H1 (cell line): Measurements from ENCODE around the gene TRIP11. TPM values are rescaled to one million over a fixed set of nuclear protein-coding genes. Genes with fewer than 3 reads are reported as not detected.

Source experiments
- CTCF ChIA-PET: fragments of 300-600 bp; sonication (Branson Sonifier 250); formaldehyde crosslinking; loops from one replicate; lab custom pipeline; 2021; ENCODE audit not compliant: partially characterized antibody; lab: Charles Lee
- POLR2A ChIA-PET: fragments of 300-600 bp; sonication (Branson Sonifier 250); formaldehyde crosslinking; loops from one replicate; lab custom pipeline; 2021; ENCODE audit warnings: inconsistent platforms; ENCODE audit not compliant: partially characterized antibody; lab: Charles Lee
- DNase-seq, 2 experiments: peaks; one replicate each; pipeline versions ENCODE4 v3.0.0 to v3.0.0-alpha.2; 2010 to 2022; ENCODE audit warnings: low spot score in 2 of 2, low read depth in 1 of 2, mixed read lengths in 1 of 2
- FAIRE-seq: peaks from 2 replicates; lab custom pipeline; 2011; peaks lifted over from hg19 to GRCh38; lab: Jason Lieb, UNC
- H2AFZ ChIP-seq: 2 replicates; pipeline ENCODE4 v1.8.1; 2012; ENCODE audit warnings: low read length, inconsistent platforms
- H2AK5ac ChIP-seq: 2 replicates; pipeline ENCODE4 v1.6.1; 2013; ENCODE audit warnings: low read depth, low read length
- H2BK120ac ChIP-seq: replicated peaks from 2 replicates; pipeline ENCODE3; 2013; ENCODE audit warnings: low read depth, low read length, inconsistent platforms
- H2BK12ac ChIP-seq: 2 replicates; pipeline ENCODE4 v1.6.1; 2013; ENCODE audit warnings: low read depth, low read length
- H2BK15ac ChIP-seq: 2 replicates; pipeline ENCODE4 v1.6.1; 2013; ENCODE audit warnings: low read length
- H2BK20ac ChIP-seq: 2 replicates; pipeline ENCODE4 v1.6.1; 2013; ENCODE audit warnings: low read length
- H2BK5ac ChIP-seq: 2 replicates; pipeline ENCODE4 v1.6.1; 2013; ENCODE audit warnings: low read depth, low read length
- H3K14ac ChIP-seq: 2 replicates; pipeline ENCODE4 v1.6.1; 2013; ENCODE audit warnings: inconsistent platforms; ENCODE audit not compliant: insufficient read length
- H3K18ac ChIP-seq: 2 replicates; pipeline ENCODE4 v1.6.1; 2013; ENCODE audit warnings: low read length; ENCODE audit errors: extremely low read depth
- H3K23ac ChIP-seq: 2 replicates; pipeline ENCODE4 v1.6.1; 2013; ENCODE audit warnings: inconsistent platforms; ENCODE audit not compliant: insufficient read length
- H3K23me2 ChIP-seq: 2 replicates; pipeline ENCODE4 v1.6.1; 2013; ENCODE audit warnings: low read depth, low read length
- H3K27ac ChIP-seq: 2 replicates; pipeline ENCODE4 v1.6.1; 2011; ENCODE audit warnings: low read depth, low read length, inconsistent platforms
- H3K27me3 ChIP-seq, 4 experiments: replicated peaks in 1 of 4; 1 replicate in 1 of 4; 2 replicates in 3 of 4; pipeline versions ENCODE4 v1.6.1 to v1.8.1; 2011 to 2013; ENCODE audit warnings: low read length in 3 of 4, mild to moderate bottlenecking in 3 of 4, inconsistent platforms in 2 of 4, mixed read lengths in 2 of 4, moderate library complexity in 1 of 4; ENCODE audit not compliant: control insufficient read depth in 3 of 4, insufficient read depth in 3 of 4; ENCODE audit errors: extremely low read depth in 1 of 4
- H3K36me3 ChIP-seq, 4 experiments: 2 replicates each; pipeline versions ENCODE4 v1.6.1 to v1.8.1; 2011 to 2013; ENCODE audit warnings: mild to moderate bottlenecking in 4 of 4, low read length in 3 of 4, moderate library complexity in 2 of 4, control low read depth in 1 of 4, inconsistent platforms in 1 of 4; ENCODE audit not compliant: insufficient read depth in 4 of 4, control insufficient read depth in 2 of 4
- H3K4ac ChIP-seq: replicated peaks from 2 replicates; pipeline ENCODE3; 2013; ENCODE audit warnings: low read length, low read depth, mixed read lengths, inconsistent platforms; ENCODE audit not compliant: insufficient read length
- H3K4me1 ChIP-seq, 4 experiments: replicated peaks in 1 of 4; 1 replicate in 1 of 4; 2 replicates in 3 of 4; pipeline versions ENCODE4 v1.6.1 to v1.8.1; 2011 to 2013; ENCODE audit warnings: low read length in 3 of 4, inconsistent platforms in 2 of 4, mixed read lengths in 1 of 4; ENCODE audit not compliant: insufficient read depth in 4 of 4, control insufficient read depth in 3 of 4
- H3K4me2 ChIP-seq, 2 experiments: 2 replicates each; pipeline versions ENCODE4 v1.6.1 to v1.8.1; 2011 to 2013; ENCODE audit warnings: low read depth in 2 of 2, low read length in 2 of 2, control low read depth in 1 of 2, inconsistent platforms in 1 of 2, mild to moderate bottlenecking in 1 of 2; ENCODE audit not compliant: insufficient read depth in 1 of 2
- H3K4me3 ChIP-seq, 4 experiments: fragments of 200-600, 300-600 bp in 1 of 4; sonication (generic), shearing (Covaris generic), sonication (Bioruptor Twin) in 1 of 4; 2 replicates each; pipeline versions ENCODE4 v1.5.1 to v1.8.1; 2011 to 2016; ENCODE audit warnings: low read length in 4 of 4, low read depth in 3 of 4, control low read depth in 2 of 4, inconsistent platforms in 2 of 4, mild to moderate bottlenecking in 2 of 4, mixed read lengths in 1 of 4, moderate library complexity in 1 of 4; ENCODE audit not compliant: insufficient read depth in 2 of 4; ENCODE audit errors: extremely low read depth in 1 of 4
- H3K56ac ChIP-seq: replicated peaks from 2 replicates; pipeline ENCODE3; 2013; ENCODE audit warnings: low read depth, mild to moderate bottlenecking, mixed read lengths, low read length, inconsistent platforms; ENCODE audit not compliant: insufficient read length
- H3K79me1 ChIP-seq: 2 replicates; pipeline ENCODE4 v1.6.1; 2013; ENCODE audit warnings: low read depth, low read length, control low read depth
- H3K79me2 ChIP-seq, 2 experiments: 2 replicates each; pipeline versions ENCODE4 v1.6.1 to v1.8.1; 2012 to 2013; ENCODE audit warnings: low read length in 2 of 2, mild to moderate bottlenecking in 2 of 2, inconsistent platforms in 1 of 2; ENCODE audit not compliant: insufficient read depth in 2 of 2, control insufficient read depth in 1 of 2
- H3K9ac ChIP-seq, 4 experiments: replicated peaks in 1 of 4; 1 replicate in 1 of 4; 2 replicates in 3 of 4; pipeline versions ENCODE4 v1.6.1 to v1.8.1; 2011 to 2013; ENCODE audit warnings: low read depth in 3 of 4, low read length in 3 of 4, control low read depth in 2 of 4, mild to moderate bottlenecking in 2 of 4, moderate library complexity in 2 of 4, inconsistent platforms in 1 of 4; ENCODE audit errors: extremely low read depth in 1 of 4
- H3K9me3 ChIP-seq, 2 experiments: 2 replicates each; pipeline versions ENCODE4 v1.6.1 to v1.8.1; 2012 to 2013; ENCODE audit warnings: mild to moderate bottlenecking in 2 of 2, moderate library complexity in 2 of 2, control low read depth in 1 of 2, inconsistent platforms in 1 of 2, low read depth in 1 of 2, low read length in 1 of 2, mixed read lengths in 1 of 2; ENCODE audit not compliant: insufficient read depth in 2 of 2
- H4K20me1 ChIP-seq, 2 experiments: replicated peaks in 1 of 2; 2 replicates each; pipeline versions ENCODE3 to v1.8.1; 2011 to 2013; ENCODE audit warnings: inconsistent platforms in 2 of 2, low read length in 2 of 2, mild to moderate bottlenecking in 1 of 2; ENCODE audit not compliant: insufficient read depth in 2 of 2, control insufficient read depth in 1 of 2
- H4K5ac ChIP-seq: 2 replicates; pipeline ENCODE4 v1.6.1; 2013; ENCODE audit warnings: low read length, low read depth, mixed read lengths, inconsistent platforms; ENCODE audit not compliant: insufficient read length
- H4K8ac ChIP-seq: 2 replicates; pipeline ENCODE4 v1.8.0; 2013; ENCODE audit warnings: mild to moderate bottlenecking, moderate library complexity, low read length, inconsistent platforms; ENCODE audit not compliant: insufficient read depth; ENCODE audit errors: extremely low read depth
- H4K91ac ChIP-seq: replicated peaks from 2 replicates; pipeline ENCODE3; 2013; ENCODE audit warnings: low read length, mixed read lengths, inconsistent platforms; ENCODE audit not compliant: insufficient read length
- CBX8 ChIP-seq: fragments of 300-800, 300-1000 bp; sonication (generic); IDR thresholded peaks from 2 replicates; pipeline ENCODE4 v1.7.1; 2016; ENCODE audit warnings: low read depth, low read length, borderline replicate concordance
- JUND ChIP-seq: IDR thresholded peaks from 2 replicates; pipeline ENCODE4 v1.6.1; 2011; ENCODE audit warnings: mild to moderate bottlenecking, improper control_type of control experiment, low read length
- NANOG ChIP-seq: IDR thresholded peaks from 2 replicates; pipeline ENCODE4 v1.6.1; 2011; ENCODE audit warnings: low read length, low read depth, mild to moderate bottlenecking, inconsistent platforms; ENCODE audit not compliant: insufficient read depth, poor library complexity, severe bottlenecking
- TAF7 ChIP-seq: optimal IDR thresholded peaks from 2 replicates; pipeline ENCODE3; 2011; ENCODE audit warnings: low read depth, mild to moderate bottlenecking, inconsistent platforms, low read length, moderate library complexity, borderline replicate concordance
- WGBS, 2 experiments: shearing (Covaris generic) in 1 of 2; methylation state at CpG; one replicate each; pipeline versions ENCODE4 v1.1.6 to v1.1.7; 2013 to 2015; ENCODE audit warnings: low lambda C conversion rate in 2 of 2, mixed read lengths in 2 of 2, inconsistent platforms in 1 of 2, low coverage in 1 of 2, missing lambda C conversion rate in 1 of 2; ENCODE audit not compliant: insufficient replicate concordance in 2 of 2, insufficient coverage in 1 of 2, insufficient read length in 1 of 2; ENCODE audit errors: extremely low coverage in 1 of 2, missing lambda C conversion rate in 1 of 2; 5-methylcytosine and 5-hydroxymethylcytosine counted together
- polyA plus RNA-seq, 7 experiments: library from polyadenylated mRNA; depleted of rRNA in 3 of 7; stranded (reverse) in 5 of 7; unstranded in 2 of 7; fragments of >200 nt in 5 of 7; fragments of 200-250 nt in 2 of 7; gene quantifications; 1 replicate in 5 of 7; 2 replicates in 1 of 7; 4 replicates in 1 of 7; pipeline versions ENCODE4 v1.2.1 to v1.2.3, GENCODE V29; 2011 to 2013; ENCODE audit warnings: missing spikeins in 2 of 7, mixed read lengths in 2 of 7
- total RNA-seq: library from RNA; stranded (reverse); fragmentation: NEBNext Ultra II Directional; extraction: Animal tissue kit (Norgen Biotek cat#: 25700); gene quantifications from 2 replicates; pipeline ENCODE4 v1.2.1, GENCODE V29; 2021
- TF ChIP-seq, protein P1 (sequence below), 3 experiments: IDR thresholded peaks; 1 replicate in 2 of 3; 2 replicates in 1 of 3; pipeline versions ENCODE4 v1.5.1 to v1.6.1; 2011; ENCODE audit warnings: low read length in 3 of 3, mild to moderate bottlenecking in 3 of 3, inconsistent platforms in 2 of 3, low read depth in 1 of 3, moderate library complexity in 1 of 3; ENCODE audit not compliant: insufficient read depth in 1 of 3; ENCODE audit errors: control extremely low read depth in 1 of 3

Gene TRIP11
- total and polyA plus RNA-seq, 2 of the 8 experiments (the other 6 are each of a cell fraction or from before 2014, with no cell fraction given) = 3.3 to 30.4 TPM

GRCh38 chr14:91987192-91987591 lies 52.7 kb downstream of the TRIP11 start:
- peaks cover 0 to 36% (median 10%) of the 10 kb centered on the region in 4 experiments; a peak in 5 of 8 replicates for H3K36me3 ChIP-seq

More at GRCh38 chr14:91987192-91987591, 52.7 kb downstream of the TRIP11 start:
- H3K4me1 ChIP-seq = no peaks in the 10 kb centered on the region
- WGBS, 2 experiments = 94% methylated on average over 3 of the region's 3 CpGs; no CpG with 5 or more reads in 1 of the 2 experiments
- no peak overlapping the region for H3K18ac ChIP-seq
- H3K4me2 ChIP-seq = no peak overlapping the region
- no peaks in the 10 kb centered on the region for H3K23me2 ChIP-seq
- DNase-seq (no peak), FAIRE-seq (no peak)
- no peak overlapping the region for H3K56ac ChIP-seq
- no peak overlapping the region for H2BK120ac ChIP-seq
- no peak overlapping the region for H2BK15ac ChIP-seq
- H3K79me2 ChIP-seq = no peaks in the 10 kb centered on the region
- H3K9ac ChIP-seq = no peak overlapping the region
- no peak overlapping the region for H3K27ac ChIP-seq
- H3K4me3 ChIP-seq = no peak overlapping the region
- CTCF ChIA-PET = interaction anchor here (2.7 kb wide), 1 partner anchor 10 kb away, joined by 14 read pairs; no protein-coding TSS in a partner anchor
- H4K8ac ChIP-seq = no peak overlapping the region
- no peaks in the 10 kb centered on the region for H3K9me3 ChIP-seq
- H2BK20ac ChIP-seq = no peak overlapping the region
- H2AFZ ChIP-seq = no peak overlapping the region
- H3K23ac ChIP-seq = no peak overlapping the region
- TF ChIP-seq NANOG = no peak
- no peak for TF ChIP-seq CBX8
- TF ChIP-seq, protein P1, sequence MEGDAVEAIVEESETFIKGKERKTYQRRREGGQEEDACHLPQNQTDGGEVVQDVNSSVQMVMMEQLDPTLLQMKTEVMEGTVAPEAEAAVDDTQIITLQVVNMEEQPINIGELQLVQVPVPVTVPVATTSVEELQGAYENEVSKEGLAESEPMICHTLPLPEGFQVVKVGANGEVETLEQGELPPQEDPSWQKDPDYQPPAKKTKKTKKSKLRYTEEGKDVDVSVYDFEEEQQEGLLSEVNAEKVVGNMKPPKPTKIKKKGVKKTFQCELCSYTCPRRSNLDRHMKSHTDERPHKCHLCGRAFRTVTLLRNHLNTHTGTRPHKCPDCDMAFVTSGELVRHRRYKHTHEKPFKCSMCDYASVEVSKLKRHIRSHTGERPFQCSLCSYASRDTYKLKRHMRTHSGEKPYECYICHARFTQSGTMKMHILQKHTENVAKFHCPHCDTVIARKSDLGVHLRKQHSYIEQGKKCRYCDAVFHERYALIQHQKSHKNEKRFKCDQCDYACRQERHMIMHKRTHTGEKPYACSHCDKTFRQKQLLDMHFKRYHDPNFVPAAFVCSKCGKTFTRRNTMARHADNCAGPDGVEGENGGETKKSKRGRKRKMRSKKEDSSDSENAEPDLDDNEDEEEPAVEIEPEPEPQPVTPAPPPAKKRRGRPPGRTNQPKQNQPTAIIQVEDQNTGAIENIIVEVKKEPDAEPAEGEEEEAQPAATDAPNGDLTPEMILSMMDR (IDR thresholded peaks at IDR 0.05; ENCODE audit: control extremely low read depth in 1 of 3, insufficient read depth in 1 of 3, low read depth in 1 of 3, low read length in 3 of 3) = no peak
- TF ChIP-seq JUND = no peak
- TF ChIP-seq TAF7 = no peak
- H3K4ac ChIP-seq = no peak overlapping the region
- H4K91ac ChIP-seq = no peak overlapping the region
- H3K79me1 ChIP-seq = no peaks in the 10 kb centered on the region
- no peak overlapping the region for H2AK5ac ChIP-seq
- H3K27me3 ChIP-seq = peaks cover 0 to 1% (median 0%) of the 10 kb centered on the region in 4 experiments; a peak in 1 of 7 replicates
- no peak overlapping the region for H4K5ac ChIP-seq
- H2BK5ac ChIP-seq = no peak overlapping the region
- no peaks in the 10 kb centered on the region for H4K20me1 ChIP-seq
- no peak overlapping the region for H2BK12ac ChIP-seq
- no peak overlapping the region for H3K14ac ChIP-seq
- POLR2A ChIA-PET = no interaction called here
